ENCODE measurements around the gene NPAS4.
"Not testable (repeated sequence)": the region's sequence is repeated elsewhere in the genome, so short reads cannot be mapped to it uniquely, and the experiment has no call there.

The NPAS4 gene

DNA sequence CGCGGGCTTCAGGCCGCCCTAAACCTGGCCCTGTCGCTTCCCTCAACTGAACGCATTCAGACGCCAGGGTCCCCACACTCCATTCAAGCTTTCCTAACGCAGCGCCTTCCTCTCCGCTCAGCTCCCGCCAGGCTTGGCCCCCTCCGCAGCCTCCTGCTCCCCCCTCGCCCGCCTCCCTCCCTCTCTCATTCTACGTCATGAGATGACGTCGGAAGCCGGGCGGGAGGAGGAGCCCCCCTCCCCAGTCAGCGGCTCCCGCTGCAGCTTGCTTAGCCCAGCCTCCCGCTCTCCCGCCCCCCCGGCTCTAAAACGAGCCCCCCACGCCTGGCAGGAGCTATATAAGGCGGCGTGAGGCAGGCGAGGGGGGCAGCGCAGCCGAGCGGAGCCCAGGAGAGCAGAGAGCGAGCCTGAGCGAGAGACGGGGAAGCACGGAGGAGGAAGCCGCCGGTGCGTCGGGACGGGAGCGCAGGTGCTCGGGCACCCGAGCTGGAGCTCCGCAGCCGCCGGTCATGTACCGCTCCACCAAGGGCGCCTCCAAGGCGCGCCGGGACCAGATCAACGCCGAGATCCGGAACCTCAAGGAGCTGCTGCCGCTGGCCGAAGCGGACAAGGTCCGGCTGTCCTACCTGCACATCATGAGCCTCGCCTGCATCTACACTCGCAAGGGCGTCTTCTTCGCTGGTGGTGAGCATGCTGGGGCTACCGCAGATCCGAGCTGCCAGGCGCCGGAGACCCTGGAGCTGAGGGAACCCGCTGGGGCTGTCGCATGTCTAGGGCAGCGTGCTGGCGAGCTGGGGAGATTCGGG lies at the start of gene NPAS4:
Gene NPAS4, plus strand, starts transcription at position 365 of the 806 bp plus-strand sequence. Its CDS starts 145 bp downstream, at position 510.
- no peak for DNase-seq (ENCODE audit: low read depth)

GRCh38 chr11:66371627-66372415 lies 49.0 kb upstream of the NPAS4 start, which contains the start of gene SLC29A2:
Gene SLC29A2 (minus strand): TSS chr11:66371760. CDS start chr11:66371591, 169 bp downstream.
- DNase-seq (ENCODE audit: low read depth) = no peak

DNA sequence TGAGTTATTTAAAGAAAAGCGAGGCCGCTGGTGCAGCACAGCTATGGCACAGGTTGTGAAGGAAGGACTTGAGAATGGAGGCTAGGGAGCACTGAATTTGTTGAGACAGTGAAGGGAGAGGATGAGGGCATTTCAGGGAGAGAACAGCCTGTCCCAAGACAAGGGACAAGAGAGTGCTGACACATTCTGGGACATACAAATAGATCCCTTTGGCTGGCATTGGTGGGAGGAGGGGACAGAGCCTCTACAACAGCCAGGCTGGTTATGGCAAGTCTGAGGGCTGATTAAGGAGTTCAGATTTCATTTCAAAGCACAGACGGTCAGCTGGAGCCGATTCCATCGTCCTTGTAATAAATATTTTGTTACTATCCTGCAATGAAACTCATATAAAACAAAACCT lies 47.6 kb upstream of the NPAS4 start:
- DNase-seq (ENCODE audit: low read depth) = no peak

DNA sequence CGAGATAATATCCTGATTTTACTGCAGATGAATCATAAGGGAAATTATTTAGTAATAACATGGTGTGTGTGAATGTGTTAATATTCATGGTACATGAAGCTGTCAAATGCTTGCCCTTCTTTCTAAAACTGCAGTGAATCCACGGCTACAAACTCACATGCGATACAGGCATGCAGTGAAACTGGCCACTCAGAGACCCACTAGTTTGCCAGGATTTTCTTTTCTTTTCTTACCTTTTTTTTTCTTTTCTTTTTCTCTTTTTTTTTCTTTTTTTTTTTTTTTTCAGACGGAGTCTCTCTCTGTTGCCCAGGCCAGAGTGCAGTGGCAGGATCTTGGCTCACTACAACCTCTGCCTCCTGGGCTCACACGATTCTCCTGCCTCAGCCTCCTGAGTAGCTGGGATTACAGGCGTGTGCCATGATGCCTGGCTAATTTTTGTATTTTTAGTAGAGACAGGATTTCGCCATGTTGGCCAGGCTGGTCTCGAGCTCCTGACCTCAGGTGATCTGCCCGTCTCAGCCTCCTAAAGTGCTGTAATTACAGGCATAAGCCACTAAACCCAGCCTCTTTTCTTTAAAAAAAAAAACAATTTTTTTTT lies 47.0 kb upstream of the NPAS4 start:
- not testable (repeated sequence) for DNase-seq (ENCODE audit: low read depth)

- DNase-seq (ENCODE audit: low read depth) = not testable (repeated sequence)
Measured at GRCh38 chr11:66380264-66380663, 40.6 kb upstream of the NPAS4 start.

DNA sequence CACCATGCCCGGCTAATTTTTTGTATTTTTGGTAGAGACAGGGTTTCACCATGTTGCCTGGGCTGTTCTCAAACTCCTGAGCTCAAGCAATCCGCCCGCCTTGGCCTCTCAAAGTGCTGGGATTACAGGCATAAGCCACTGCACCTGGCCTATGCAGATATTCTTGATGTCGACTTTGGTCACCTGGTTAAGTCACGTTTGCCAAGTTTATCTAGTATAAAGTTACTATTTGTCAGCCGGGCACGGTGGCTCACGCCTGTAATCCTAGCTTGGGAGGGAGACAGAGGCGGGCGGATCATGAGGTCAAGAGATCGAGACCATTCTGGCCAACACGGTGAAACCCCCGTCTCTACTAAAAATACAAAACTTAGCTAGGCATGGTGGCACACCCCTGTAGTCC lies 36.5 kb upstream of the NPAS4 start:
- not testable (repeated sequence) for DNase-seq (ENCODE audit: low read depth)

- peak; percentile 84 for DNase-seq (ENCODE audit: low read depth)
Measured at GRCh38 chr11:66386171-66387069, 34.4 kb upstream of the NPAS4 start.

- DNase-seq (ENCODE audit: low read depth) = peak; percentile 72
Measured at GRCh38 chr11:66388780-66389386, 32.0 kb upstream of the NPAS4 start.

DNA sequence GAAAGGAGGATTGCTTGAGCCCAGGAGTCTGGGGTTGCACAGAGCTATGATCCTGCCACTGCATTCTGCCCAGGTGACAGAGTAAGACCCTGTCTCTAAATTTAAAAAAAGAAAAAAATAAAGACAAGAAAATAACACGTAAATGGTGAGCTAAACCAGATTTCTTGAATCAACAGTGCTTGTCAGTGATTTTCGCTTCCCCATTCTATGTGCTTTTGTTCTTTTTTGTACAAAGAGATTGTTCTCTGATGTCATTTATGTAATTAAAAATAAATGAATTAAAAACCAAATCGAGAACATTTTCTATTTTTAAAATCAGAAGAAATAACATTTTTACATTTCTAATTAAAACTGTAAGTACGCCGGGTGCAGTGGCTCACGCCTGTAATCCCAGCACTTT lies 29.5 kb upstream of the NPAS4 start:
- no peak for DNase-seq (ENCODE audit: low read depth)

DNA sequence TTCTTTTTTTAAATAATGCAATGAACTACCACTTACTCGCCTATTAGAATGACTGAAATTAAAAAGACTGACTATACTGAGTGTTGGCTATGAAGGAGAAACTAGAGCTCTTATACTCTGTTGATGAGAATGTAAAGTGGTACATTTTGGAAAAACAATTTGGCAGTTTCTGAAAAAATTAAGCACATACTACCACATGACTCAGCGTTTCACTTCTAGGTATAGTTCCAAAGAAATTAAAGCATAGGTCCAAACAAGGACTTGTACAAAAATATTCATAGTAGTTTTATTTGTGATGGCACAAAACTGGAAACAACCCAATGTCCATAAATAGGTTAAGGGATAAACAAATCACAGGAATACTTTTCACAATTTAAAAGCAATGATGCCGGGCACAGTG lies 26.9 kb upstream of the NPAS4 start:
- no peak for DNase-seq (ENCODE audit: low read depth)

GRCh38 chr11:66407651-66408050 lies 13.2 kb upstream of the NPAS4 start:
- DNase-seq (ENCODE audit: low read depth) = no peak

- peak; percentile 83 for DNase-seq (ENCODE audit: low read depth)
Measured at GRCh38 chr11:66408488-66409214, 12.2 kb upstream of the NPAS4 start.

GRCh38 chr11:66409226-66409625 lies 11.6 kb upstream of the NPAS4 start:
- no peak for DNase-seq (ENCODE audit: low read depth)

GRCh38 chr11:66410191-66410590 lies 10.6 kb upstream of the NPAS4 start:
- DNase-seq (ENCODE audit: low read depth) = no peak

DNA sequence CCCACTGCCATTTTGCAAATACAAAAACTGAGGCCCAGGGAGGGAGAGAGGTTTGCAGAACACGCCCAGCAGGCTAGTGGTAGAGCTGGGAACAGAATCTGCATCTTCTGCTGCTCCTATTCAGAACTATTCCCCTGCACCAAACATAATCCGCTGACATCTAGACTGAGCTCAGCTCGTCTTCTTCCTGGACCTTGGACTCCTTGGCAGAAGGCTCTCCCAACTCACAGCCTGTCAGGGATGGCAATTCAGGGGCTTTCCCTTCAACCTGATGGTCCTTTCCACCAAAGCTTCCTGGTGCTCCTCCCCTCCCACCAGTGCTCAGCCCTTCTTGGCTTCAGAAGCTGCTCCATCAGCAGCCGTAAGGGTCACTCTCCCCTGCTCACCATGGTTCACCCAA lies 9.5 kb upstream of the NPAS4 start:
- DNase-seq (ENCODE audit: low read depth) = no peak

- DNase-seq (ENCODE audit: low read depth) = no peak
Measured at GRCh38 chr11:66412110-66412509, 8.7 kb upstream of the NPAS4 start.

DNA sequence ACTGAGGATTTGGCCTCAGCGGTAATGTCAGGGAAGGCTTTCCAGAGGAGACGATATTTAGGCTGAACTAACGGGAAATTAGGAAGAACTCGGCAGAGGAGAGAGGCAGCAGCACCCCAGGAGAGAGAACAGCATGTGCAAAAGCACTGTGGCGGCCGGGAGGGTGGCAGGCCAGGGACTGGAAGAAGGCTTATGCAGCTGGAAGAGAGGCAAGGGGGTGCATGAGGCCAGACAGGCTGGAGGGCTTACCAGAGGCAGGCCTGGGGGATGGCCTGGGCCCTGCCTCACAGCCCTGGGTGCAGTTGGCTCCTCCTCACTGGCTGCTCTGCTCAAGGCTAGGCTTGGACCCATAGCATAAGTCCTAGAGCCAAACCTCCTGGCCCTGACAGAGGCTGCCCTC lies 7.7 kb upstream of the NPAS4 start:
- DNase-seq (ENCODE audit: low read depth) = no peak

GRCh38 chr11:66414120-66414934 lies 6.5 kb upstream of the NPAS4 start:
- DNase-seq (ENCODE audit: low read depth) = peak; percentile 22

DNA sequence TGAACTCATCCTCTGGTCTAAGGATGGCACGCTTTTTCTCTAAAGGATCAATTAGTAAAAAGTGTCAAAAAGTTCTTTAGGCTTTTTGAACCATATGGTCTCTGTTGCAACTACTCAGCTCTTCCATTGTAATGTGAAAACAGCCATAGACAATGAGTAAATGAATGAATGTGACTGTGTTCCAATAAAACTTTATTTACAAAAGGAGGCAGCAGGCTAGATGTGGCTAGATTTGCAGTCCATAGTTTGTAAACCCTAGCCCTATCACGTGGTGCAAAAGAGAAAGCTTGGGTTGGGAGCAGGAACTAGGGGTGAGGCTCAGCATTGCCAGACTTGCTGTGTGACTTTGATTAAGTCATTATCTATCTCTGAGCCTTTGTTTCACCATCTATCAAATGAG lies 5.4 kb upstream of the NPAS4 start:
- DNase-seq (ENCODE audit: low read depth) = no peak

DNA sequence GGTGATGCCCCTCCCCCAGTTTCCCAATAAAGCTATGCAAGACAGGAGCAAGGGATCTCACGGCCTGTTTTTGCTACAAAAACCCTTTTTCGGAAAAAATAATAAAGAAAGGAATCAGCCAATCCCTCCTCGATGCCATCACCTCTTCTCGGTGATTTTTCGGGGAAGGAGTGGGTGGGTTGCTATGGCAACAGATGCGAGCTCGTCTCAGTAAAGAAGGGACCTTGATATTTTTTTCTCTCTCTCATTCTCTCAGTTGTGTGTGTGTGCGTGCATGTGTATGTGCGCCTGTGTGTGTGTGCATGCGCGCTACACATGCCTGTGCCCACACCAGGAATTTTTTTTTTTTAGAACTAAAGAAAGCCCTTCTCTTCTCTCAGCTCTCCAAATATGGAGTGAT lies 3.8 kb upstream of the NPAS4 start:
- no peak for DNase-seq (ENCODE audit: low read depth)
